Mucosa of descending colon (tissue), 3 donors: Measurements from ENCODE around the gene DISP3. TPM values are rescaled to one million over a fixed set of nuclear protein-coding genes. Genes with fewer than 3 reads are reported as not detected.

Experiments
- ATAC-seq: fragments of 200-7000 bp; cut with Tn5 transposase; one replicate; pipeline ENCODE4 v1.9.1; 2020; ENCODE audit warnings: mild to moderate bottlenecking, moderate library complexity
- DNase-seq, 3 donors: peaks; one replicate each; pipeline ENCODE4 v3.0.0-alpha.2; 2020
- H3K36me3 ChIP-seq: fragments of 200-600 bp; one replicate; pipeline ENCODE4 v1.8.0; 2021; ENCODE audit warnings: low read depth, mild to moderate bottlenecking
- H3K4me1 ChIP-seq: fragments of 200-600 bp; one replicate; pipeline ENCODE4 v1.8.0; 2021; ENCODE audit warnings: low read depth, mild to moderate bottlenecking
- H3K4me3 ChIP-seq: fragments of 200-600 bp; one replicate; pipeline ENCODE4 v1.8.0; 2021; ENCODE audit warnings: mild to moderate bottlenecking
- H3K9me3 ChIP-seq: fragments of 200-600 bp; one replicate; pipeline ENCODE4 v1.8.0; 2021; ENCODE audit warnings: mild to moderate bottlenecking
- CTCF ChIP-seq: fragments of 200-600 bp; IDR thresholded peaks from one replicate; pipeline ENCODE4 v1.8.0; 2022; ENCODE audit warnings: antibody characterized with exemption, mild to moderate bottlenecking
- intact Hi-C, 2 donors: fragments of 100-400 bp; cut with DNase I in 1 of 2; cut with micrococcal nuclease in 1 of 2; formaldehyde crosslinking; loops; one replicate each; pipeline versions ENCODE4 v1.11.0 to v1.11.1; 2022; cut with DNase I, micrococcal nuclease
- total RNA-seq, 3 donors: library from RNA; stranded (reverse); fragmentation: NEBNext Ultra II Directional in 2 of 3; extraction: Animal tissue kit (Norgen Biotek cat#: 25700) in 2 of 3; gene quantifications; one replicate each; pipeline versions ENCODE4 v1.2.1 to v1.2.4, GENCODE V29; 2021 to 2023
- donor health status: DM: no; HTN: no; CAD: no; lungs with moderate emphysema.
- donor health status: DM: no; HTN: no; CAD: no.
- donor health status: DM: no; HTN: yes; CAD: no.

Gene DISP3
- total RNA-seq, 3 donors from 2014 or later, result 0.17 to 0.23 (median 0.19) TPM

DNA sequence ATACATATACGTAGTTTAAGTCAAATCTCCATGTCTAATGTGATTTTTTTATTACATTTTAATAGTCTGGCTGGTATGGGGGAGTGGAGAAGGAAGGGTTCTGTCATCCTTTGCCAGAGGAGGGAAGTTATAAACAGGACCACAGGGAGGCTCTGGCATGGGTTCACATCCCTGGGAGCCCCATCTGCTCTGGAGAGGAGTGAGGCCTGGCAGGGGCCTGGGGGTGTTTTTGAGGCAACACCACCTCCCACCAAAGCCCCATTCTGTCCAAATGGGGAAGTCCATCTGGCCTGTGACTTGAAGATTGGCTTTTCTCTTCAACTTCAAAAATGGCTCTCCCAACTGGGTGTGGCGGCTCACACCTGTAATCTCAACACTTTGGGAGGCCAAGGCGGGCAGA, 15.8 kb downstream of the DISP3 start:
- no peak for DNase-seq
- Histone ChIP-seq H3K4me3 (no peak overlapping the region), H3K4me1 (no peaks in the 10 kb centered on the region), H3K9me3 (no peaks in the 10 kb centered on the region), H3K36me3 (no peaks in the 10 kb centered on the region)
- TF ChIP-seq CTCF, result no peak
- intact Hi-C loops, result no loop called here
- no peak for ATAC-seq

DNA sequence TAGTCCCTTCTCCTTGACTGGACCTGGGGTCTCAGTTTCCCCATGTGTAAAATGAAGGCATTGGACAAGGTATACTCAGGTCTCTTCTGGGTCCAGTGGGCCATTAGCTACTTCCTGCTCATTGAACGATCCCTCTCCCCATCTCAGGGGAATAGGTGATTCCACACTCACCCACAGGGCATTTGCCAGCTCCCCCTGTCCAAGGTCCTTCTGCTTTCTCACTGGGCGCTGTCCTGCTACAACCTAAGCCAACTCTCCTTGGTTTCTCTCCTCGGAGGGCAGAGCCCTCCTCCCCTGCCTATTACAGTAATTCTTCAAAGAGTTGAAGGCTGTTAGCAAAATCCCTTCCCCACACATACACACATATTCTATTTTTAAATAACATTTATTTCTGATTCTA, 16.6 kb downstream of the DISP3 start:
- DNase-seq (no peak), ATAC-seq (no peak)
- Histone ChIP-seq H3K36me3 (no peaks in the 10 kb centered on the region), H3K4me1 (no peaks in the 10 kb centered on the region), H3K4me3 (no peak overlapping the region), H3K9me3 (no peaks in the 10 kb centered on the region)
- no peak for TF ChIP-seq CTCF
- intact Hi-C loops, result no loop called here

DNA sequence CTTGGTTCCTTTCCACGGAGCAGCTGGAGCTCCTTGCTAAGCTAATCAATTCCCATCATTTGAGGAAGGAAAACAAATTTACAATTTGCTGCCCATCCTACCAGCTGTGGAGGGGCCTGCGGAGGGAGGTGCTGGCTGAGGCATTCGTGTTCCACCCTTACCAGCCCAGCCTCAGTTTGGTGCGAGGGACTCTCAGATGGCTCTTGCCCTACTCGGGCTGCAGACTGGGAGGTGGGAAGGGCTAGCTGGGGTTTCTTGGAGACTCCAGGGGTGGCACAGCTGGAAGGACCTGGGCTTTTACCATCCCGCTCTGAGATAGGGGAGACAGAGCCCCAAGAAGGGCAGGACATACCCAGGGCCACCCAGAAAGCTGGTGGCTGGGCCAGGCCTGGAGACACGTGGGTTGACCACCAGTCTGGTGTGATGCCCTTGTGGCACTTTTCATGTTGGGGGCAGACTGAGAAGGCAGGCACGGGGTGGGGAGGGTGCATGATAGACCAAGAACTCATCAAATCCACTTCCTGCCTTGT, 17.7 kb downstream of the DISP3 start:
- intact Hi-C loops, result no loop called here
- no peak for ATAC-seq
- H3K36me3 ChIP-seq, result no peaks in the 10 kb centered on the region
- H3K4me3 ChIP-seq, result no peak overlapping the region
- TF ChIP-seq CTCF, result no peak
- no peak for DNase-seq
- no peaks in the 10 kb centered on the region for H3K4me1 ChIP-seq
- no peaks in the 10 kb centered on the region for H3K9me3 ChIP-seq

GRCh38 chr1:11498956-11499594, 20.1 kb downstream of the DISP3 start:
- intact Hi-C loops, result no loop called here
- ATAC-seq (no peak), DNase-seq (no peak)
- no peak overlapping the region for H3K4me3 ChIP-seq
- H3K36me3 ChIP-seq, result no peaks in the 10 kb centered on the region
- no peak for TF ChIP-seq CTCF
- no peaks in the 10 kb centered on the region for H3K4me1 ChIP-seq
- peaks cover 4% of the 10 kb centered on the region for H3K9me3 ChIP-seq

- intact Hi-C loops, result no loop called here
- Histone ChIP-seq H3K9me3 (peaks cover 11% of the 10 kb centered on the region), H3K4me1 (no peaks in the 10 kb centered on the region), H3K4me3 (no peak overlapping the region), H3K36me3 (no peaks in the 10 kb centered on the region)
- DNase-seq (no peak), ATAC-seq (no peak)
- no peak for TF ChIP-seq CTCF
Observed at GRCh38 chr1:11499601-11500331, 20.8 kb downstream of the DISP3 start.
